HL-60 (cell line): ENCODE data around the gene TPD52L1.

Experiments
- DNase-seq, 2 experiments: peaks; one replicate each; pipeline ENCODE4 v3.0.0-alpha.2; 2010 to 2020; ENCODE audit warnings: low read depth in 1 of 2, low spot score in 1 of 2
- H3K27ac ChIP-seq: fragments of 250-450 bp; sonication (Bioruptor Pico); replicated peaks from 2 replicates; pipeline ENCODE4 v1.5.1; 2020; ENCODE audit warnings: mild to moderate bottlenecking, moderate library complexity
- H3K27me3 ChIP-seq: fragments of 250-450 bp; sonication (Bioruptor Pico); 2 replicates; pipeline ENCODE4 v1.5.1; 2021; ENCODE audit warnings: mild to moderate bottlenecking, moderate library complexity; ENCODE audit not compliant: insufficient read depth, poor library complexity, severe bottlenecking
- H3K4me3 ChIP-seq: replicated peaks from 2 replicates; pipeline ENCODE4 v1.5.1; 2011; ENCODE audit warnings: mild to moderate bottlenecking, control low read depth, low read length; ENCODE audit not compliant: insufficient read depth
- CTCF ChIP-seq: IDR thresholded peaks from one replicate; pipeline ENCODE4 v1.5.1; 2011; ENCODE audit warnings: low read length, control low read depth, inconsistent platforms; ENCODE audit not compliant: insufficient read depth
- GABPA ChIP-seq: IDR thresholded peaks from 2 replicates; pipeline ENCODE4 v1.6.1; 2012; ENCODE audit warnings: low read depth
- POLR2AphosphoS5 ChIP-seq: IDR thresholded peaks from 2 replicates; pipeline ENCODE4 v1.6.1; 2012; ENCODE audit warnings: low read depth
- REST ChIP-seq: IDR thresholded peaks from 2 replicates; pipeline ENCODE4 v1.6.1; 2012; ENCODE audit warnings: low read depth; ENCODE audit not compliant: insufficient replicate concordance
- SPI1 ChIP-seq: IDR thresholded peaks from 2 replicates; pipeline ENCODE4 v1.6.1; 2012; ENCODE audit warnings: low read depth, mild to moderate bottlenecking, borderline replicate concordance

TPD52L1 gene

GRCh38 chr6:125205931-125206330 is 52.4 kb downstream of the TPD52L1 start:
- TF ChIP-seq POLR2AphosphoS5 (no peak), SPI1 (no peak), GABPA (no peak), REST (no peak), CTCF (no peak)
- H3K4me3 ChIP-seq: no peak overlapping the region
- H3K27me3 ChIP-seq: no peaks in the 10 kb centered on the region
- no peak overlapping the region for H3K27ac ChIP-seq
- DNase-seq: no peak

- TF ChIP-seq REST: no peak
- TF ChIP-seq CTCF: no peak
- no peak for TF ChIP-seq GABPA
- no peak for TF ChIP-seq POLR2AphosphoS5
- TF ChIP-seq SPI1: no peak
- H3K4me3 ChIP-seq: no peak overlapping the region
- H3K27me3 ChIP-seq: no peaks in the 10 kb centered on the region
- no peak overlapping the region for H3K27ac ChIP-seq
- no peak for DNase-seq
Measured at GRCh38 chr6:125206389-125206788, 52.8 kb downstream of the TPD52L1 start.

GRCh38 chr6:125207956-125208355 is 54.4 kb downstream of the TPD52L1 start:
- Histone ChIP-seq H3K4me3 (no peak overlapping the region), H3K27ac (no peak overlapping the region), H3K27me3 (no peaks in the 10 kb centered on the region)
- TF ChIP-seq GABPA (no peak), CTCF (no peak), SPI1 (no peak), REST (no peak), POLR2AphosphoS5 (no peak)
- no peak for DNase-seq
